Gastrocnemius medialis (tissue), 4 donors: Measurements from ENCODE around the gene KLF11. TPM values are rescaled to one million over a fixed set of nuclear protein-coding genes. Genes with fewer than 3 reads are reported as not detected.

Source experiments
- ATAC-seq, 2 donors: fragments of 150-250 bp; one replicate each; pipeline ENCODE4 v1.9.1; 2016
- DNase-seq, 2 donors: peaks; one replicate each; pipeline ENCODE4 v3.0.0-alpha.2; 2019
- H3K27ac ChIP-seq, 4 donors: fragments of 200-600 bp; sonication (generic); 1 replicate in 1 of 4; 2 replicates in 3 of 4; pipeline ENCODE4 v1.5.1; 2016 to 2018; ENCODE audit warnings: mild to moderate bottlenecking in 2 of 4, moderate library complexity in 1 of 4
- H3K27me3 ChIP-seq, 3 donors: fragments of 200-600 bp; sonication (generic) in 2 of 3; 1 replicate in 1 of 3; 2 replicates in 2 of 3; pipeline versions ENCODE4 v1.5.1 to v1.6.0; 2016 to 2019; ENCODE audit warnings: mild to moderate bottlenecking in 1 of 3, moderate library complexity in 1 of 3
- H3K36me3 ChIP-seq, 2 donors: fragments of 200-600 bp; sonication (generic) in 1 of 2; one replicate each; pipeline ENCODE4 v1.5.1; 2017 to 2018
- H3K4me1 ChIP-seq, 2 donors: fragments of 200-600 bp; sonication (generic) in 1 of 2; one replicate each; pipeline ENCODE4 v1.5.1; 2016 to 2017; ENCODE audit warnings: mild to moderate bottlenecking in 2 of 2
- H3K4me3 ChIP-seq, 4 donors: fragments of 200-600 bp; sonication (generic) in 3 of 4; 1 replicate in 1 of 4; 2 replicates in 3 of 4; pipeline ENCODE4 v1.5.1; 2016 to 2019; ENCODE audit warnings: mild to moderate bottlenecking in 2 of 4
- H3K9me3 ChIP-seq, 3 donors: fragments of 200-600 bp; sonication (generic) in 2 of 3; 1 replicate in 1 of 3; 2 replicates in 2 of 3; pipeline ENCODE4 v1.5.1; 2016 to 2019
- POLR2A ChIP-seq, 2 donors: fragments of 450-650 bp; IDR thresholded peaks; one replicate each; pipeline ENCODE4 v1.6.1; 2017; ENCODE audit warnings: antibody characterized with exemption in 2 of 2, mild to moderate bottlenecking in 2 of 2, moderate library complexity in 2 of 2
- in situ Hi-C, 4 donors: fragments of 200-750 bp; cut with MboI; loops; one replicate each; pipeline versions ENCODE4 v1.15.0 to v1.8.0; 2017; ENCODE audit warnings: low sequenced_read_pairs in 4 of 4
- intact Hi-C: fragments of 100-400 bp; cut with DNase I; formaldehyde crosslinking; loops from one replicate; pipeline ENCODE4 v1.15.1; 2023; ENCODE audit warnings: low total_unique reads
- total RNA-seq, 4 donors: library from RNA; depleted of rRNA; stranded (reverse); fragments of >200 nt; gene quantifications; one replicate each; pipeline versions ENCODE4 v1.1.0 to v1.2.3, GENCODE V29; 2016
- TF ChIP-seq, protein P1 (sequence below), 5 experiments: fragments of 450-650 bp in 3 of 5; fragments of 200-600 bp in 2 of 5; sonication (generic) in 2 of 5; IDR thresholded peaks in 4 of 5; conservative IDR thresholded peaks in 1 of 5; 1 replicate in 4 of 5; 2 replicates in 1 of 5; pipeline ENCODE4 v1.5.1; 2016 to 2019; ENCODE audit warnings: antibody characterized with exemption in 5 of 5, mild to moderate bottlenecking in 3 of 5, moderate library complexity in 3 of 5

The KLF11 gene
- total RNA-seq, 4 donors from 2014 or later, result 7.6 to 18.3 (median 12.9) TPM

DNA sequence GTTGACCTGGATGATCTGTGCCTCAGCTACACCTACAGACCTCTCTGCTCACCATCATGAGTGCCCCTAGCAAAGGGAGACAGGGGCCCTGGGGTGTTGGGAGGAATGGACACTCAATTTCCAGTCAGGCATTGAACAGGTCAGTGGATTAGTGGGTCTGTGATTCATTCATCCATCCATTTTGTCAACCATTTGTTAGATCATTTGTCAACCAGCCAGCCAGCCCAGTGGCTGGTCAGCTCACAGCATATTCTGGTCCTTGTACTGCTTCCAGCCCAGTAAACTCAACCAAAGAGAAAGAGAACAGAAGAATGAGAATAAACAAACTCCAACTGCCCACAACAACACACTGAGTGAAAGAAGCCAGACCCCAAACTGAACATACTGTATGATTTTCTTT lies 4.6 kb upstream of the KLF11 start:
- ATAC-seq (no peak), DNase-seq (no peak)
- in situ Hi-C loops, result loop anchor here in 2 of 4 donors (25.0 kb wide), 2 partner anchors 226 to 401 kb away; partner anchors contain the start of gene YWHAQ (in 1 of the 2)
- H3K4me1 ChIP-seq, result peaks cover 52 to 65% of the 10 kb centered on the region in 2 donors
- peak overlapping the region in 1 of 4 donors; percentile 41 for H3K27ac ChIP-seq
- no peak overlapping the region for H3K4me3 ChIP-seq
- H3K36me3 ChIP-seq, result no peaks in the 10 kb centered on the region
- TF ChIP-seq, protein P1, sequence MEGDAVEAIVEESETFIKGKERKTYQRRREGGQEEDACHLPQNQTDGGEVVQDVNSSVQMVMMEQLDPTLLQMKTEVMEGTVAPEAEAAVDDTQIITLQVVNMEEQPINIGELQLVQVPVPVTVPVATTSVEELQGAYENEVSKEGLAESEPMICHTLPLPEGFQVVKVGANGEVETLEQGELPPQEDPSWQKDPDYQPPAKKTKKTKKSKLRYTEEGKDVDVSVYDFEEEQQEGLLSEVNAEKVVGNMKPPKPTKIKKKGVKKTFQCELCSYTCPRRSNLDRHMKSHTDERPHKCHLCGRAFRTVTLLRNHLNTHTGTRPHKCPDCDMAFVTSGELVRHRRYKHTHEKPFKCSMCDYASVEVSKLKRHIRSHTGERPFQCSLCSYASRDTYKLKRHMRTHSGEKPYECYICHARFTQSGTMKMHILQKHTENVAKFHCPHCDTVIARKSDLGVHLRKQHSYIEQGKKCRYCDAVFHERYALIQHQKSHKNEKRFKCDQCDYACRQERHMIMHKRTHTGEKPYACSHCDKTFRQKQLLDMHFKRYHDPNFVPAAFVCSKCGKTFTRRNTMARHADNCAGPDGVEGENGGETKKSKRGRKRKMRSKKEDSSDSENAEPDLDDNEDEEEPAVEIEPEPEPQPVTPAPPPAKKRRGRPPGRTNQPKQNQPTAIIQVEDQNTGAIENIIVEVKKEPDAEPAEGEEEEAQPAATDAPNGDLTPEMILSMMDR (IDR thresholded peaks at IDR 0.05 in 4 of 5, conservative IDR thresholded peaks at IDR 0.05 in 1 of 5), result no peak
- no peak for TF ChIP-seq POLR2A (IDR thresholded peaks at IDR 0.05)
- intact Hi-C loops, result loop anchor here (5.0 kb wide), 1 partner anchor 774 kb away; the partner anchor contains the start of gene PDIA6
- no peaks in the 10 kb centered on the region for H3K9me3 ChIP-seq
- H3K27me3 ChIP-seq, result no peaks in the 10 kb centered on the region

DNA sequence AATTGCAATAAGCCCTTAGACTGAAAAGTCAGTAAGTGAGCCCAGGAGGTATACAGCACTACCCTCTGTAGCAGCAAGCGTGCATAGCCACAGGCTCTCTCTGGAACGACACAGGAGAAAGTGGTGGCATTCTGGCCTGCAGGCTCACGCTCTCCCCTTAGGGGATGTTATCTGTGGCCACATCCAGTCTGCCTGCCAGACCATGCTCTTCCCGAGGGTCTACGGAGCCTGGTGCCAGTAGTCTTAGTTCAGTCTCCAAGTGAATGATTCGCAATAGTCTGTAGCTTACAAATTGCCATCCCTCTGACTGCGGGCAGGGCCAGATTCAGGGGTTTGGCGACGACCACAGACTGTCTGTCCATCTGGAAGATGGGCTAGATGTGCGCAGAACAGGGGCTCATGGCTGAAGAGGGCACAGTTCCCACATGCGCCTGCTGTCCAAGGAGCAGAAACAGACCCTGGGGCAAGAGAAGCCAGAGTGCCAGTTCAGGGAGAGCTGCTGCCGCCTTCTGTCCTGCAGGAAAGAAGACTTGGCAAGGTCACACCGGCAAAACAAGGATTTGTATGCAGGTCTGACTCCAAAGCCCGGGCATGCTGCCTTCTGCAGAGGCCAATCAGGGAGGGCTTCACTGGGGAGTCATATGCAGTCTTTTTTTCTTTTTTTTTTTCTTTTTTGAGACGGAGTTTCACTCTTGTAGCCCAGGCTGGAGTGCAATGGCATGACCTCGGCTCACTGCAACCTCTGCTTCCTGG lies 3.5 kb upstream of the KLF11 start:
- in situ Hi-C loops, result loop anchor here in 3 of 4 donors (10.0 to 25.0 kb wide), 3 partner anchors 225 to 403 kb away; partner anchors contain the start of gene YWHAQ (in 1 of the 3)
- Histone ChIP-seq H3K27me3 (no peaks in the 10 kb centered on the region), H3K27ac (peak overlapping the region; percentile 79 to 91 (median 84)), H3K36me3 (no peaks in the 10 kb centered on the region), H3K9me3 (no peaks in the 10 kb centered on the region), H3K4me1 (peaks cover 52 to 72% of the 10 kb centered on the region in 2 donors), H3K4me3 (no peak overlapping the region)
- TF ChIP-seq, protein P1 (IDR thresholded peaks at IDR 0.05 in 4 of 5, conservative IDR thresholded peaks at IDR 0.05 in 1 of 5), result peak in 1 of 5 experiments; percentile 6
- TF ChIP-seq POLR2A (IDR thresholded peaks at IDR 0.05), result no peak
- DNase-seq (peak; percentile 58 to 73), ATAC-seq (no peak)
- intact Hi-C loops, result loop anchor here (5.0 to 10.0 kb wide), 6 partner anchors 198 to 1555 kb away; partner anchors contain the start of genes ADAM17, CPSF3, ITGB1BP1 and PDIA6

DNA sequence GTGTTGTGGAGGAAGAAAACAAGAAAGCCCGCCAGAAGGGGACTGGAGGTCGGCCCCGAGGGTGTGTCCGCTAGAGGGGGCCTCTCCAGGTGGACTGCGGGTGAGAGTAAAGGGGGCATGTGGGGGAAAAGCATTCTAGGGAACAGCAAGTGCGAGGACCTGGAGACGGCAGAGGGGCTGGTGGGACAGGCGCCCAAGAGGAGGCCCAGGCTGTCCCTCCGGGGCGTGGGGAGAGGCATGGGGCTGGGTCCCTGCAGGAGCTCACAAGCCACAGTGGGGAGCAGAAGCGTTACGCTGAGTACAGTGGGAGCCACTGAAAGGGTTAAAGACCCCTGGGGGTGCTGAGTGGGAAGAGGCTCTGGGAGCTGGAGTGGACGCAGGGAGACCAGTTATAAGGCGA lies 1.6 kb upstream of the KLF11 start:
- Histone ChIP-seq H3K9me3 (no peaks in the 10 kb centered on the region), H3K27ac (peak overlapping the region; percentile 79 to 91 (median 84)), H3K27me3 (no peaks in the 10 kb centered on the region), H3K4me1 (peaks cover 45 to 65% of the 10 kb centered on the region in 2 donors), H3K4me3 (peak overlapping the region in 1 of 4 donors; percentile 48), H3K36me3 (peaks cover 0 to 8% of the 10 kb centered on the region in 2 donors)
- ATAC-seq (no peak), DNase-seq (no peak)
- in situ Hi-C loops, result loop anchor here in 3 of 4 donors (10.0 to 25.0 kb wide), 3 partner anchors 227 to 404 kb away; partner anchors contain the start of gene YWHAQ (in 1 of the 3)
- intact Hi-C loops, result loop anchor here (2.0 to 10.0 kb wide), 6 partner anchors 199 to 1553 kb away; partner anchors contain the start of genes ADAM17, CPSF3, ITGB1BP1 and ODC1
- TF ChIP-seq, protein P1 (IDR thresholded peaks at IDR 0.05 in 4 of 5, conservative IDR thresholded peaks at IDR 0.05 in 1 of 5), result no peak
- no peak for TF ChIP-seq POLR2A (IDR thresholded peaks at IDR 0.05)

DNA sequence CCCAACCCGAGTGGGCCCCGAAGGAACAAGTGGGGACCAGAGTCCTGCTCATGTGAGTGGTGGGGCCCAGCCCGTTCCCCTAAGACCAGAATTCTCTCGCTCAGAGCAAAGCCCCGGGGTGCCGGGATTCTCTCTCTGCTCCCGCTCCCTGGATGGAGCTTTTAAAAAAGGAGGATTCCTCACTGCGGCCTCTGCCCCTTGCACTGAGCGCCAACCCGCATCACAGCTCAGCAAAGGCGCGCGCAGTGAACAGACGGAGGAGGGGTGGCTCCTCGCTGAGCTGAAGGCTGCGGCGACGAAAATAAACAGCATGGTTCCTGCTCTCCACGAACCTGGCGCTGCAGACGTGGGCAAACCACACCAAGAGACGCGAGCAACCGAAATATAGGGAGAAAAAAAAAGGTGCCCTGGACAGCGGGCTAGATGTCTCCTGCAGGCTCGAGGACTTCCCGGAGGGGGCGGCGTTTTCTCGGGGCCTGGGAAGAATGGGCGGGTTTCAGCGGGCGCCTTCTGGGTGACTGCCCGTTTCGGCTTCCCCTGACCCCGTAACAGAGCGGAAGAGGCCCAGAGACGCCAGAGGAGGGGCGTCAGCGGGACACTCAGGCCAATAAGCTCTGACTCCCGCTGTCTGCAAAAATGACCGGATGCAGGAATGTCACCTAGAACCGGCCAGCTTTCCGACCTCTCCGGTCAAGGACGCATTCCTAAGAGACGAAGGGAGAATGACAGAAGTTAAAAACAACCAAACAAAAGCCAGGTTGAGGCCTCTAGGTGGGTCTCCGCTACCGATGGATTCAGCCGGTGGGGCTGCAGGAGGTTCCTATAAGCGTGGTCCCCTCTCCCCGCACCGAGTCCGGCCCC lies 819 bp upstream of the KLF11 start:
- H3K36me3 ChIP-seq, result peaks cover 0 to 14% of the 10 kb centered on the region in 2 donors
- intact Hi-C loops (loop anchor here (2.0 to 10.0 kb wide), 6 partner anchors 200 to 1552 kb away; partner anchors contain the start of genes ADAM17, CPSF3, ITGB1BP1 and ODC1), in situ Hi-C loops (loop anchor here in 3 of 4 donors (10.0 to 25.0 kb wide), 3 partner anchors 228 to 405 kb away; partner anchors contain the start of gene YWHAQ (in 1 of the 3))
- peak overlapping the region; percentile 48 to 49 (median 48) for H3K4me3 ChIP-seq
- H3K27me3 ChIP-seq, result no peaks in the 10 kb centered on the region
- DNase-seq, result peak in 1 of 2 donors; percentile 61
- TF ChIP-seq, protein P1 (IDR thresholded peaks at IDR 0.05 in 4 of 5, conservative IDR thresholded peaks at IDR 0.05 in 1 of 5), result peak in 2 of 5 experiments; percentile 10 to 14
- peak; percentile 13 to 41 for TF ChIP-seq POLR2A (IDR thresholded peaks at IDR 0.05)
- ATAC-seq, result peak; percentile 16 to 25
- H3K27ac ChIP-seq, result peak overlapping the region; percentile 79 to 91 (median 84)
- H3K9me3 ChIP-seq, result no peaks in the 10 kb centered on the region
- peaks cover 37 to 57% of the 10 kb centered on the region in 2 donors for H3K4me1 ChIP-seq
